HG03139 (cell line): ENCODE data around the gene D2HGDH.
"Not testable (repeated sequence)": the region's sequence is repeated elsewhere in the genome, so short reads cannot be mapped to it uniquely, and the experiment has no call there.

Experiments
- ATAC-seq: cut with Tn5 transposase; IDR thresholded peaks from one replicate; pipeline ENCODE4 v1.9.1; 2021; ENCODE audit not compliant: unreplicated experiment

D2HGDH gene

DNA sequence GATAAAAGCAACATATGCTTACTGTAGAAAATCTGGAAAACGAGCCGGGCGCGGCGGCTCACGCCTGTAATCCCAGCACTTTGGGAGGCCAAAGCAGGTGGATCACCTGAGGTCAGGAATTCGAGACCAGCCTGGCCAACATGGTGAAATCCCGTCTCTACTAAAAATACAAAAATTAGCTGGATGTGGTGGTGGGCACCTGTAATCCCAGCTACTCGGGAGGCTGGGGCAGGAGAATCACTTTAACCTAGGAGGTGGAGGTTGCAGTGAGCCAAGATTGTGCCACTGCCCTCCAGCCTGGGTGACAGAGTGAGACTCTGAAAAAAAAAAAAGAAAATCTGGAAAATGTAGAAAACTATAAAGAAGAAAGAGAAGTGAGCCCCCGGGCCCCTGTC lies 83.4 kb downstream of the D2HGDH start:
- not testable (repeated sequence) for ATAC-seq
